CD4-positive, alpha-beta memory T cell (primary cell): ENCODE data around the gene PAGE5. TPM values are rescaled to one million over a fixed set of nuclear protein-coding genes. Genes with fewer than 3 reads are reported as not detected.

Experiments
- CTCF ChIA-PET: fragments of 350-600 bp; sonication (Branson Sonifier 250); formaldehyde crosslinking; loops from one replicate; lab custom pipeline; 2021; ENCODE audit warnings: inconsistent platforms; ENCODE audit not compliant: partially characterized antibody; lab: Charles Lee
- POLR2A ChIA-PET: fragments of 350-600 bp; sonication (Branson Sonifier 250); formaldehyde crosslinking; loops from one replicate; lab custom pipeline; 2021; ENCODE audit not compliant: partially characterized antibody; lab: Charles Lee
- DNase-seq, 5 donors: peaks; one replicate each; pipeline versions ENCODE4 v3.0.0 to v3.0.0-alpha.2; 2020 to 2022; ENCODE audit warnings: mixed read lengths in 1 of 5
- H3K27ac ChIP-seq: one replicate; pipeline ENCODE4 v1.7.0; 2013; ENCODE audit warnings: low read depth, low read length
- H3K27me3 ChIP-seq: 2 replicates; pipeline ENCODE4 v1.7.0; 2013; ENCODE audit warnings: mild to moderate bottlenecking, low read length, moderate library complexity; ENCODE audit not compliant: insufficient read depth
- H3K36me3 ChIP-seq: 2 replicates; pipeline ENCODE4 v1.7.0; 2013; ENCODE audit warnings: mild to moderate bottlenecking, low read length, moderate library complexity; ENCODE audit not compliant: insufficient read depth
- H3K4me1 ChIP-seq: 2 replicates; pipeline ENCODE4 v1.7.0; 2013; ENCODE audit warnings: mild to moderate bottlenecking, low read length, moderate library complexity; ENCODE audit not compliant: insufficient read depth
- H3K4me3 ChIP-seq, 2 donors: one replicate each; pipeline ENCODE4 v1.7.0; 2013; ENCODE audit warnings: low read length in 2 of 2, mild to moderate bottlenecking in 1 of 2
- H3K9me3 ChIP-seq, 2 donors: one replicate each; pipeline ENCODE4 v1.7.0; 2013; ENCODE audit warnings: low read length in 2 of 2, control low read depth in 1 of 2; ENCODE audit not compliant: control insufficient read depth in 1 of 2
- H3K27ac Mint-ChIP-seq, 7 donors: one replicate each; pipeline ENCODE4 v1.8.0; 2020 to 2021; ENCODE audit warnings: mixed read lengths in 7 of 7, mild to moderate bottlenecking in 6 of 7, inconsistent platforms in 3 of 7, moderate library complexity in 3 of 7
- H3K27me3 Mint-ChIP-seq, 2 donors: one replicate each; pipeline ENCODE4 v1.8.0; 2020 to 2021; ENCODE audit warnings: mixed read lengths in 2 of 2
- H3K36me3 Mint-ChIP-seq, 2 donors: one replicate each; pipeline ENCODE4 v1.8.0; 2020 to 2021; ENCODE audit warnings: mixed read lengths in 2 of 2, inconsistent platforms in 1 of 2, mild to moderate bottlenecking in 1 of 2
- H3K4me1 Mint-ChIP-seq, 4 donors: one replicate each; pipeline ENCODE4 v1.8.0; 2020 to 2021; ENCODE audit warnings: mixed read lengths in 4 of 4, mild to moderate bottlenecking in 1 of 4
- H3K4me3 Mint-ChIP-seq, 8 donors: one replicate each; pipeline ENCODE4 v1.8.0; 2020 to 2021; ENCODE audit warnings: mixed read lengths in 8 of 8, mild to moderate bottlenecking in 7 of 8, moderate library complexity in 6 of 8, inconsistent platforms in 3 of 8
- H3K9me3 Mint-ChIP-seq, 8 donors: one replicate each; pipeline ENCODE4 v1.8.0; 2020 to 2021; ENCODE audit warnings: mixed read lengths in 8 of 8, mild to moderate bottlenecking in 5 of 8, inconsistent platforms in 3 of 8, moderate library complexity in 1 of 8
- intact Hi-C: fragments of 100-400 bp; cut with micrococcal nuclease; formaldehyde crosslinking; loops from one replicate; pipeline ENCODE4 v1.15.1; 2023
- polyA plus RNA-seq, 2 donors: library from polyadenylated mRNA; unstranded; fragments of 300-500 nt; fragmentation: Illumina TruSeq; gene quantifications; one replicate each; pipeline ENCODE4 v1.2.3, GENCODE V29; 2021
- total RNA-seq, 2 experiments: library from RNA; stranded (reverse); gene quantifications; one replicate each; pipeline ENCODE4 v1.2.3, GENCODE V29; 2021

Gene PAGE5
- total RNA-seq (under 1 TPM; 0.69 to 0.70 TPM), polyA plus RNA-seq (1 to 10 TPM; 1.7 to 4.9 TPM)

DNA sequence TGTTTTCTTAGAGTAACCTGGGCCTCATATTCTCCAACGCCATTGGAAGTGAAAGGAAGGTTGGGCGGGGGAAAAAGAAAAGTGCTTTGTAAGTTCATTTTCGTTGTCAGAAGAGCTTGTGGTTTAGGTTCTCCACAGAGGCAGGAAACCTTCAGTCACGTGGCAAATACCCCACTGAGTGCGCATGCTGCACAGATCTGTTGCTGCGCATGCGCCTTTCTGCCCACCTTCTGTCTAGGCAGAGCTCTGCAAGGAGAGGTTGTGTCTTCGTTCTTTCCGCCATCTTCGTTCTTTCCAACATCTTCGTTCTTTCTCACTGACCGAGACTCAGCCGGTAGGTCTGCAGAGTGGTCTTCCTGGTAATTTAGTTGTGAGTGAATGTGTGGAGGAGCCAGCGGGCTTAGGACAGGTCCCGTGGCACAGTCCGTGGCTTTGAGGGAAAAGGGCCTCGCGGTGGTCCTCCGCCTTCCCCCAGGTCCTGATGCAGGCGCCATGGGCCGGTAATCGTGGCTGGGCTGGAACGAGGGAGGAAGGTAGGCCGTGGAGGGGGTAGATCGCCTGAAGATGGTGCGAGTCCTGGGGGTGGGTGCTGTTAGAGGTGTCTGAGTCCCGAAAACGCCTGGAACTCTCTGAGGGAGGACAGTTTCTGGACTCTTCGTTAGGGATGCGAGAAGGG lies at the start of gene PAGE5:
Gene PAGE5, plus strand, starts transcription at position 228 of the 676 bp plus-strand sequence. CDS start 1,037 bp downstream, outside the sequence.
- DNase-seq: peak in 2 of 5 donors; percentile 6 to 9
- Mint-ChIP-seq H3K27ac (no peak within 1 kb of the TSS), H3K36me3 (no peaks in the 10 kb centered on the region), H3K4me1 (peaks cover 0 to 3% (median 0%) of the 10 kb centered on the region in 4 donors), H3K4me3 (no peak within 1 kb of the TSS), H3K27me3 (peaks cover 0 to 3% of the 10 kb centered on the region in 2 donors), H3K9me3 (peaks cover 0 to 4% (median 0%) of the 10 kb centered on the region in 8 donors)
- intact Hi-C loops: no loop called here
- POLR2A ChIA-PET: no interaction called here
- CTCF ChIA-PET: no interaction called here
- H3K4me1 ChIP-seq: no peaks in the 10 kb centered on the region
- H3K27ac ChIP-seq: no peak within 1 kb of the TSS
- no peaks in the 10 kb centered on the region for H3K27me3 ChIP-seq
- H3K36me3 ChIP-seq: no peaks in the 10 kb centered on the region
- H3K4me3 ChIP-seq: no peak within 1 kb of the TSS
- H3K9me3 ChIP-seq: no peaks in the 10 kb centered on the region

DNA sequence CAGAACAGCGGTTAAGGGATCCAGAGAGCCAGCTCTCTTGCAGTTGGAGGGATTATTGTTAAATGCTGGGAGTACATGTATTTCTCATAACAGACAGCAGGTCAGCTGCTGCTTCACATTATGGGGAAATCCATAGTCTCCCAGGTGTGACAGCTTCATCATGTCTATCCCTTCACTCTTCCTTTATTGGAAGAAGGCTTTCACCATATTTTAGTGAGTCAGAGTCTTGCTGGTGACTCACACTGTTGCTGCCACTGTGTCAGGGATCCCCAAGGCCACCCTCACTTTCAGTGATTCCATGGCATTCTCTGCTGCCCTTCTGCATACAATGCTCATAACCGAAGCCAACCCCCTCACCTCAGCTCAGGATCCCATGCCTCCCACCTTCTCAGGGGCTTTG lies 32.9 kb upstream of the PAGE5 start:
- CTCF ChIA-PET: no interaction called here
- POLR2A ChIA-PET: no interaction called here
- H3K27me3 ChIP-seq: no peaks in the 10 kb centered on the region
- H3K4me3 ChIP-seq: no peak overlapping the region
- Mint-ChIP-seq H3K9me3 (peaks cover 0 to 2% (median 0%) of the 10 kb centered on the region in 8 donors), H3K36me3 (no peaks in the 10 kb centered on the region), H3K4me1 (no peaks in the 10 kb centered on the region), H3K4me3 (no peak overlapping the region), H3K27ac (no peak overlapping the region), H3K27me3 (peaks cover 0 to 5% of the 10 kb centered on the region in 2 donors)
- intact Hi-C loops: no loop called here
- H3K27ac ChIP-seq: no peak overlapping the region
- no peaks in the 10 kb centered on the region for H3K9me3 ChIP-seq
- no peaks in the 10 kb centered on the region for H3K36me3 ChIP-seq
- H3K4me1 ChIP-seq: no peaks in the 10 kb centered on the region
- DNase-seq: no peak

DNA sequence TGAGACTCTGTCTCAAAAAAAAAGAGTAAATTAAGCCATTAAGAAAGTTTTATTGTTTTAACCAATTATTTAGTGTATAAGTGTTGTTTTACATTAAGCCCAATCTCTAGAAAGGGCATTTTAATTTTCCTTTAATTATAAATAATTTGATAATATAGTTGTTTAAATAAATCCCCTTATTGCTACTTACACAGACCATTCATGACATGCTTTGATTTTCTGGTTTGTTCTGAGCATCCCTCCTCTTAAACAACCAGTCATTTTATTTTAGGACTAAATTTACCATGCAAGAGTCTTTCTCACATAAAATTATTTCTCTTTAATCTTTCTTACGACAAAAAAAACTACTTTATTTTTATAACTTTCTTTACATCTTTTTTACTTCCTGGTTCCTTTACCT lies 23.5 kb upstream of the PAGE5 start:
- Mint-ChIP-seq H3K4me3 (no peak overlapping the region), H3K27ac (no peak overlapping the region), H3K9me3 (peaks cover 0 to 16% (median 5%) of the 10 kb centered on the region in 8 donors), H3K4me1 (no peaks in the 10 kb centered on the region), H3K27me3 (peaks cover 0 to 1% of the 10 kb centered on the region in 2 donors), H3K36me3 (peaks cover 0 to 1% of the 10 kb centered on the region in 2 donors)
- Histone ChIP-seq H3K4me3 (no peak overlapping the region), H3K27me3 (no peaks in the 10 kb centered on the region), H3K36me3 (no peaks in the 10 kb centered on the region), H3K27ac (no peak overlapping the region), H3K4me1 (no peaks in the 10 kb centered on the region), H3K9me3 (no peaks in the 10 kb centered on the region)
- CTCF ChIA-PET: no interaction called here
- POLR2A ChIA-PET: no interaction called here
- intact Hi-C loops: no loop called here
- DNase-seq: no peak

DNA sequence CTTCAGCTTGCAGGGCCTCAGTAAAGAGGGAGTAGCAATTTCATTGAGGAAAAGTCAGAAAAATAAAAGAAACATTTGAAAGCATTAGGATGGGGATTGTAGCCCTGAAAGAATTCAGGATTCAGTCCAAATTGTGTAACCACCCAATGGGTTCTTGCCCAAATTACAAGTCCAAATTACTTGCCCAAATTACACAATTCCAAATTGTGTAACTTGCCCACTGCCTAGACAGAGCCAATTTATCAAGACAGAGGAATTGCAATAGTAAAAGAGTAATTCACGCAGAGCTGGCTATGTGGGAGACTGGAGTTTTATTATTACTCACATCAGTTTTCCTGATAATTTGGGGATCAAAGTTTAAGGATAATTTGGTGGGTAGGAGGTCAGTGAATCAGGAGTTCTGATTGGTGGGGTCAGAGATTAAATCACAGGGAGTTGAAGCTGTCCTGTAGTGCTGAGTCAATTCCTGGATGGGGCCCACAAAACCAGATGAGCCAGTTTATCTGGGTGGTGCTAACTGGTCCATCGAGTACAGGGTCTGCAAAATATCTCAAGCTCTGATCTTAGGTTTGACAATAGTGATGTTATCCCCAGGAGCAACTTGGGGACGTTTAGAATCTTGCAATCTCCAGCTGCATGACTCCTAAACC lies 18.1 kb upstream of the PAGE5 start:
- Histone ChIP-seq H3K9me3 (no peaks in the 10 kb centered on the region), H3K27ac (no peak overlapping the region), H3K36me3 (no peaks in the 10 kb centered on the region), H3K27me3 (no peaks in the 10 kb centered on the region), H3K4me3 (no peak overlapping the region), H3K4me1 (no peaks in the 10 kb centered on the region)
- CTCF ChIA-PET: no interaction called here
- no peaks in the 10 kb centered on the region for H3K4me1 Mint-ChIP-seq
- no peak overlapping the region for H3K27ac Mint-ChIP-seq
- H3K4me3 Mint-ChIP-seq: no peak overlapping the region
- intact Hi-C loops: no loop called here
- DNase-seq: no peak
- POLR2A ChIA-PET: no interaction called here
- peaks cover 0 to 3% of the 10 kb centered on the region in 2 donors for H3K27me3 Mint-ChIP-seq
- H3K9me3 Mint-ChIP-seq: no peaks in the 10 kb centered on the region
- no peaks in the 10 kb centered on the region for H3K36me3 Mint-ChIP-seq

GRCh38 chrX:55206162-55206941 lies 13.8 kb upstream of the PAGE5 start:
- intact Hi-C loops: no loop called here
- POLR2A ChIA-PET: no interaction called here
- H3K4me1 Mint-ChIP-seq: no peaks in the 10 kb centered on the region

GRCh38 chrX:55210931-55211677 lies 9.0 kb upstream of the PAGE5 start:
- H3K4me1 Mint-ChIP-seq: no peaks in the 10 kb centered on the region
- Histone ChIP-seq H3K27ac (no peak overlapping the region), H3K4me1 (no peaks in the 10 kb centered on the region), H3K36me3 (no peaks in the 10 kb centered on the region), H3K27me3 (no peaks in the 10 kb centered on the region), H3K4me3 (no peak overlapping the region), H3K9me3 (no peaks in the 10 kb centered on the region)
- no peak overlapping the region for H3K4me3 Mint-ChIP-seq
- intact Hi-C loops: no loop called here
- peaks cover 0 to 2% of the 10 kb centered on the region in 2 donors for H3K27me3 Mint-ChIP-seq
- CTCF ChIA-PET: no interaction called here
- POLR2A ChIA-PET: no interaction called here
- H3K36me3 Mint-ChIP-seq: no peaks in the 10 kb centered on the region
- H3K27ac Mint-ChIP-seq: no peak overlapping the region
- H3K9me3 Mint-ChIP-seq: no peaks in the 10 kb centered on the region
- no peak for DNase-seq

More at GRCh38 chrX:55206162-55206941, 13.8 kb upstream of the PAGE5 start:
- Mint-ChIP-seq H3K9me3 (no peaks in the 10 kb centered on the region), H3K27ac (no peak overlapping the region), H3K36me3 (no peaks in the 10 kb centered on the region), H3K4me3 (no peak overlapping the region), H3K27me3 (peaks cover 0 to 3% of the 10 kb centered on the region in 2 donors)
- no peak overlapping the region for H3K4me3 ChIP-seq
- DNase-seq: no peak
- H3K27me3 ChIP-seq: no peaks in the 10 kb centered on the region
- no peaks in the 10 kb centered on the region for H3K4me1 ChIP-seq
- no peaks in the 10 kb centered on the region for H3K36me3 ChIP-seq
- H3K27ac ChIP-seq: no peak overlapping the region
- H3K9me3 ChIP-seq: no peaks in the 10 kb centered on the region
- CTCF ChIA-PET: no interaction called here

- intact Hi-C loops: no loop called here
- no peaks in the 10 kb centered on the region for H3K9me3 Mint-ChIP-seq
- Histone ChIP-seq H3K4me1 (no peaks in the 10 kb centered on the region), H3K27ac (no peak overlapping the region), H3K9me3 (no peaks in the 10 kb centered on the region), H3K4me3 (no peak overlapping the region), H3K27me3 (no peaks in the 10 kb centered on the region), H3K36me3 (no peaks in the 10 kb centered on the region)
- POLR2A ChIA-PET: no interaction called here
- CTCF ChIA-PET: no interaction called here
- no peak overlapping the region for H3K27ac Mint-ChIP-seq
- H3K4me1 Mint-ChIP-seq: no peaks in the 10 kb centered on the region
- H3K4me3 Mint-ChIP-seq: no peak overlapping the region
- peaks cover 0 to 4% of the 10 kb centered on the region in 2 donors for H3K27me3 Mint-ChIP-seq
- H3K36me3 Mint-ChIP-seq: no peaks in the 10 kb centered on the region
- no peak for DNase-seq
Observed at GRCh38 chrX:55213381-55213780, 6.8 kb upstream of the PAGE5 start.
